Left lung (tissue), 10 donors: Measurements from ENCODE around the gene CINP. TPM values are rescaled to one million over a fixed set of nuclear protein-coding genes. Genes with fewer than 3 reads are reported as not detected.
"Not testable (repeated sequence)": the region's sequence is repeated elsewhere in the genome, so short reads cannot be mapped to it uniquely, and the experiment has no call there.

ENCODE experiments used
- ATAC-seq: fragments of 200-7000 bp; cut with Tn5 transposase; one replicate; pipeline ENCODE4 v1.9.1; 2020; ENCODE audit warnings: moderate library complexity
- DNase-seq, 4 donors: peaks; one replicate each; pipeline ENCODE4 v3.0.0-alpha.2; 2013 to 2020
- H3K27ac ChIP-seq, 2 donors: fragments of 200-600 bp; sonication (generic) in 1 of 2; one replicate each; pipeline versions ENCODE4 v1.5.0 to v1.8.0; 2020 to 2021
- H3K27me3 ChIP-seq, 2 donors: fragments of 200-600 bp; sonication (generic) in 1 of 2; one replicate each; pipeline versions ENCODE4 v1.5.0 to v1.8.0; 2020 to 2021
- H3K36me3 ChIP-seq, 2 donors: fragments of 200-600 bp; sonication (generic) in 1 of 2; one replicate each; pipeline versions ENCODE4 v1.5.0 to v1.8.0; 2020 to 2021
- H3K4me1 ChIP-seq, 2 donors: fragments of 200-600 bp; one replicate each; pipeline ENCODE4 v1.8.0; 2021
- H3K4me3 ChIP-seq, 2 donors: fragments of 200-600 bp; sonication (generic) in 1 of 2; one replicate each; pipeline versions ENCODE4 v1.5.0 to v1.8.0; 2020 to 2021; ENCODE audit warnings: mild to moderate bottlenecking in 1 of 2
- H3K9me3 ChIP-seq, 2 donors: fragments of 200-600 bp; sonication (generic) in 1 of 2; one replicate each; pipeline versions ENCODE4 v1.5.0 to v1.8.0; 2020 to 2021
- intact Hi-C, 2 donors: fragments of 100-400 bp; cut with DNase I; formaldehyde crosslinking; loops; one replicate each; pipeline versions ENCODE4 v1.11.2 to v1.14.2; 2022
- polyA plus RNA-seq, 6 donors: library from polyadenylated mRNA; unstranded; fragments of 120-200 nt; gene quantifications; one replicate each; pipeline ENCODE4 v1.2.1, GENCODE V29; 2013; ENCODE audit not compliant: insufficient read length in 6 of 6
- total RNA-seq, 2 donors: library from RNA; stranded (reverse); fragmentation: NEBNext Ultra II Directional; extraction: Animal tissue kit (Norgen Biotek cat#: 25700); gene quantifications; one replicate each; pipeline ENCODE4 v1.2.1, GENCODE V29; 2021
- TF ChIP-seq, protein P1 (sequence below), 2 donors: fragments of 200-600 bp; sonication (generic) in 1 of 2; IDR thresholded peaks; one replicate each; pipeline versions ENCODE4 v1.5.0 to v1.8.0; 2021; ENCODE audit warnings: antibody characterized with exemption in 2 of 2
- donor health status: DM: no; HTN: yes; CAD: no.
- donor health status: DM: no; HTN: no; CAD: no.

CINP gene
- total and polyA plus RNA-seq, 8 donors: 32.1 to 39.1 (median 36.6) TPM

DNA sequence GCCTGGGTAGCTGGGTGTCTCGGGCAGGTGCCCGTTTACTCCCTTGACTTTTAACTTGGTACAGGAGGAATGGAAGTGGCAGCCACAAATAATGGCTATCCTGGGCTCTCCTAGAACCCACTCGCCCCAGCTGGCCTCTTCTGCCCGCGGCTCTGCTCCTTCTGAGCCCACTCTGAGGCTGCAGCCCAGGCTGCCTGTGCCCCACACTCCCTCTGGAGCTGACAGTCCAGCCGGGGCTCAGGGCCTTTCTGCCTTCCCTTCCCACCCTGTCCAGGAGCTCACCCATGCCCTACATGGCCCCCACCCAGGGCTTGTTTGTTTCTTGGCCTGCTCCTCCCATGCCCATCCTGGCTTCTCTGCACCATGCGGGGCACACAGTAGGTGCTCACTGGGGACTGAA is 27.5 kb downstream of the CINP start:
- intact Hi-C loops: no loop called here

DNA sequence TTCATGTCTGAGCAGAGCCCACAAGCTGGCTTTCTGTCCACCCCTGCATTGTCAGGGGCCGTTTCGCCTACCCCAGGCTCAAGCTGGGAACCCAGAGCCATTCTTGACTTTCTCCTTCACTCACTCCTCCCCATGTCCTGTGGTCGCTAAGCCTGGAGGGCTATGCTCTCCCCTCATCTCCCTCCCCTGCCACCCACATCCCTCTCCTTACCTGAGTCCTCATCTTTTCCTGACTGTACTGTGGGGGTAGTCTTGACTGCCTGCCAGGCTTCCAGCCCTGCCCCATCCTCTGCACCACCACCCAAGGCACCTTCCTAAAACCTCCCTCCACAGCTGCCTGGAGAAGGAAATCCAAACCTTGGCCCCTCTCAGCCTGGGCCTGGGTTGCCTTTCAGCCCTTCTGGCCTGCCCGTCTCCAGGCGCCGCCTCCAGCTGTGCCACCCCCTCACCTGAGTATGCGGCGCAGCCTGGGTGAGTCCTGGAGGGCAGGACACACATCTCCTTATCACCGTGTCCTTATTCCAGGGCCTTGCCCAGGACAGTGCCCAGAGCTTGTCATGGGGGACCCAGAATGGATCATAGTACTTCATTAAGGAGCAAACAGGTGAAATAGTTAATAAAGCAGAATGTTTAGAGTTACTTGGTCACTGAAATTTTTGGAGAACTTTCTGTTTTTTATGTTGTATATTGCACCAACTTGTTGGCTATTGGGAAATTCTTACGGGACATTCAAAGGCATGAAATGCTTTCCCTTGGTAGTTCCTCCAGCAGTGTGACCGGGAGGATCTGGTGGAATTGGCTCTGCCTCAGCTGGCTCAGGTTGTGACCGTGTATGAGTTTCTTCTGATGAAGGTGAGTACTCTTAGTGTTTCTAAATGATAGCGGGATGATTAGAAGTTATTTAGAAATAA is 28.6 kb downstream of the CINP start:
- TF ChIP-seq, protein P1, sequence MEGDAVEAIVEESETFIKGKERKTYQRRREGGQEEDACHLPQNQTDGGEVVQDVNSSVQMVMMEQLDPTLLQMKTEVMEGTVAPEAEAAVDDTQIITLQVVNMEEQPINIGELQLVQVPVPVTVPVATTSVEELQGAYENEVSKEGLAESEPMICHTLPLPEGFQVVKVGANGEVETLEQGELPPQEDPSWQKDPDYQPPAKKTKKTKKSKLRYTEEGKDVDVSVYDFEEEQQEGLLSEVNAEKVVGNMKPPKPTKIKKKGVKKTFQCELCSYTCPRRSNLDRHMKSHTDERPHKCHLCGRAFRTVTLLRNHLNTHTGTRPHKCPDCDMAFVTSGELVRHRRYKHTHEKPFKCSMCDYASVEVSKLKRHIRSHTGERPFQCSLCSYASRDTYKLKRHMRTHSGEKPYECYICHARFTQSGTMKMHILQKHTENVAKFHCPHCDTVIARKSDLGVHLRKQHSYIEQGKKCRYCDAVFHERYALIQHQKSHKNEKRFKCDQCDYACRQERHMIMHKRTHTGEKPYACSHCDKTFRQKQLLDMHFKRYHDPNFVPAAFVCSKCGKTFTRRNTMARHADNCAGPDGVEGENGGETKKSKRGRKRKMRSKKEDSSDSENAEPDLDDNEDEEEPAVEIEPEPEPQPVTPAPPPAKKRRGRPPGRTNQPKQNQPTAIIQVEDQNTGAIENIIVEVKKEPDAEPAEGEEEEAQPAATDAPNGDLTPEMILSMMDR (IDR thresholded peaks at IDR 0.05): no peak
- DNase-seq: no peak
- intact Hi-C loops: no loop called here
- Histone ChIP-seq H3K27me3 (no peaks in the 10 kb centered on the region), H3K4me1 (peaks cover 0 to 12% of the 10 kb centered on the region in 2 donors), H3K4me3 (no peak overlapping the region), H3K9me3 (no peaks in the 10 kb centered on the region), H3K27ac (peak overlapping the region in 1 of 2 donors; percentile 61), H3K36me3 (peaks cover 0 to 52% of the 10 kb centered on the region in 2 donors)
- no peak for ATAC-seq

More for the DNA sequence above, 27.5 kb downstream of the CINP start:
- DNase-seq (no peak), ATAC-seq (no peak)
- peaks cover 0 to 12% of the 10 kb centered on the region in 2 donors for H3K4me1 ChIP-seq
- H3K36me3 ChIP-seq: peaks cover 0 to 63% of the 10 kb centered on the region in 2 donors
- H3K27ac ChIP-seq: no peak overlapping the region
- no peak overlapping the region for H3K4me3 ChIP-seq
- H3K27me3 ChIP-seq: no peaks in the 10 kb centered on the region
- TF ChIP-seq, protein P1 (IDR thresholded peaks at IDR 0.05): no peak
- no peaks in the 10 kb centered on the region for H3K9me3 ChIP-seq

DNA sequence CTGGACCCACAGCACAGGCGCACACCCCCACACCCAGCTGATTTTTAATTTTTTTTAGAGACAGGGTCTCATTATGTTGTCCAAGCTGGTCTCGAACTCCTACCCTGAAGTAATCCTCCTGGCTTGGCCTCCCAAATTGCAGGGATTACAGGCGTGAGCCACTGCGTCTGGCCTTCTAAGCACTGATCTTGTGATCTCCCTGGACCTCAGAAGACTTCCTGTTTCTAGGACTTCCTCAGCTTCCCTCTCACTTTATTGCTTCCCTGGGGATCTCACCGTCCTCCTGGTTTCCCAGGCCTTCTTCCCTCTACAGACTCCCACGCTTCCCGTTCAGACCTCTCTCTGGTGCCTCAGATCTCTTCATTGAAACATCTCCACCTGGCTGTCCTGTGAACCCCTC is 29.3 kb downstream of the CINP start:
- H3K27me3 ChIP-seq: no peaks in the 10 kb centered on the region
- TF ChIP-seq, protein P1 (IDR thresholded peaks at IDR 0.05): no peak
- peak overlapping the region in 1 of 2 donors; percentile 61 for H3K27ac ChIP-seq
- peaks cover 0 to 46% of the 10 kb centered on the region in 2 donors for H3K36me3 ChIP-seq
- no peak overlapping the region for H3K4me3 ChIP-seq
- ATAC-seq (peak; percentile 35), DNase-seq (no peak)
- intact Hi-C loops: no loop called here
- H3K4me1 ChIP-seq: peaks cover 0 to 12% of the 10 kb centered on the region in 2 donors
- no peaks in the 10 kb centered on the region for H3K9me3 ChIP-seq

DNA sequence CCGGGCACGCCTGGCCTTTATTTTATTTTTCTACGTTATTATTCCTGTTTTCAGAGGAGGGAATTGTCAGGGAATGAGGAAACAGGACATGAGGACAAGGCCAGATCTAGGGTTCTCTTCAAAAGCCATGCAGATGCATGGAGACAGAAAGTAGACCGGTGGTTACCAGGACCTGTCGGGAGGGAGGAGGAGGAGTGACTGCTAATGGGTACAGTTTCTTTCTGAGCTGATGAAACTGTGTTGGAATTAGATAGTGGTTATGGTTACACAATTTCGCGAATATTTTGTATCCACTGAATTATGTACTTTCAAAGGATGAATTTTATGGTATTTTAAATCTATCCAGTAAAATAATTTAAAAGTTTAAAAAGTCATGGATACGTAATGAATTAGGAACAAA is 31.9 kb downstream of the CINP start:
- no peak for ATAC-seq
- TF ChIP-seq, protein P1 (IDR thresholded peaks at IDR 0.05): no peak
- intact Hi-C loops: no loop called here
- Histone ChIP-seq H3K4me3 (no peak overlapping the region), H3K36me3 (peaks cover 0 to 33% of the 10 kb centered on the region in 2 donors), H3K9me3 (no peaks in the 10 kb centered on the region), H3K4me1 (peaks cover 0 to 12% of the 10 kb centered on the region in 2 donors), H3K27me3 (no peaks in the 10 kb centered on the region), H3K27ac (no peak overlapping the region)
- DNase-seq: no peak

DNA sequence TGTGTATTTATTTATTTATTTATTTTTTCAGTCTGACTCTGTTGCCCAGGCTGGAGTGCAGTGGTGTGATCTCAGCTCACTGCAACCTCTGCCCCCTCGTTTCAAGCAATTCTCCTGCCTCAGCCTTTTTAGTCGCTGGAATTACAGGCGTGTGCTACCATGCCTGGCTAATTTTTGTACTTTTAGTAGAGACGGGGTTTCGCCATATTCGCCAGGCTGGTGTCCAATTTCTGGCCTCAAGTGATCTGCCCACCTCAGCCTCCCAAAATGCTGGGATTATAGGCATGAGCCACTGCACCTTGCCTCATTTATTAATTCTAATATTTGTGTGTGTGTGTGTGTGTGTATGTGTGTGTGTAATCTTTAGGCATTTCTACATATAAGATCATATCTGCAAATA is 33.3 kb downstream of the CINP start:
- H3K9me3 ChIP-seq, H3K27me3 ChIP-seq, H3K27ac ChIP-seq, intact Hi-C loops, DNase-seq, ATAC-seq, H3K4me3 ChIP-seq: not testable (repeated sequence)
- Histone ChIP-seq H3K4me1 (peaks cover 0 to 12% of the 10 kb centered on the region in 2 donors), H3K36me3 (peaks cover 0 to 32% of the 10 kb centered on the region in 2 donors)
